AG04450 (cell line): ENCODE measurements around the gene ZSWIM5. TPM values are rescaled to one million over a fixed set of nuclear protein-coding genes. Genes with fewer than 3 reads are reported as not detected.

Experiments used
- CTCF ChIA-PET: fragments of 300-600, 350-600 bp; formaldehyde crosslinking; extraction: SDS; loops from one replicate; lab custom pipeline; 2022; ENCODE audit warnings: antibody characterized with exemption, inconsistent platforms; lab: Charles Lee
- POLR2A ChIA-PET: fragments of 350-600 bp; formaldehyde crosslinking; extraction: SDS; loops from one replicate; lab custom pipeline; 2021; ENCODE audit warnings: antibody characterized with exemption, inconsistent platforms; lab: Yijun Ruan, JAX
- DNase-seq: peaks from one replicate; pipeline ENCODE4 v3.0.0-alpha.2; 2011; ENCODE audit warnings: low read depth, low spot score
- H3K27ac ChIP-seq: one replicate; pipeline ENCODE4 v1.5.1; 2012; ENCODE audit warnings: low read depth, low read length, control low read depth
- H3K27me3 ChIP-seq: one replicate; pipeline ENCODE4 v1.6.0; 2012; ENCODE audit warnings: low read length; ENCODE audit not compliant: control insufficient read depth, insufficient read depth
- H3K4me3 ChIP-seq: 2 replicates; pipeline ENCODE4 v1.5.1; 2011; ENCODE audit warnings: mild to moderate bottlenecking, low read depth, low read length, control low read depth
- H3K9me3 ChIP-seq: 2 replicates; pipeline ENCODE4 v1.5.1; 2012; ENCODE audit warnings: low read length; ENCODE audit not compliant: control insufficient read depth, insufficient read depth
- polyA plus RNA-seq: library from polyadenylated mRNA; depleted of rRNA; stranded (reverse); fragments of >200 nt; gene quantifications from 2 replicates; pipeline ENCODE4 v1.2.3, GENCODE V29; 2011
- TF ChIP-seq, protein P1 (sequence below): IDR thresholded peaks from 2 replicates; pipeline ENCODE4 v1.5.1; 2011; ENCODE audit warnings: low read depth, low read length, control low read depth, inconsistent platforms

ZSWIM5 gene
- polyA plus RNA-seq, 1 experiment = 0.06 TPM

DNA sequence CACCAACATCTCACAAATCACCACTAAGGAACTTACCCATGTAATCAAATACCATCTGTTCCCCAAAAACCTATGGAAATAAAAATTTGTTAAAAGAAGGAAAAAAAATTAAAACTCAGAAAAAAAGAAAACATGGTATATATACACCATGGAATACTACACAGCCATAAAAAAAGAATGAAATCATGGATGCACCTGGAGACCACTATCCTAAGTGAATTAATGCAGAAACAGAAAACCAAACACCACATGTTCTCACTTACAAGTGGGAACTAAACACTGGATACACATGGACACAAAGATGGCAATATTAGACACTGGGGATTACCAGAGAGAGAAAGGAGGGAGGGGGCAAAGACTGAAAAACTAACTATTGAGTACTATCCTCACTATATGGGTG is 50.4 kb downstream of the ZSWIM5 start:
- POLR2A ChIA-PET = no interaction called here
- Histone ChIP-seq H3K27ac (no peak overlapping the region), H3K27me3 (no peaks in the 10 kb centered on the region), H3K9me3 (no peaks in the 10 kb centered on the region), H3K4me3 (no peak overlapping the region)
- DNase-seq = no peak
- CTCF ChIA-PET = no interaction called here
- TF ChIP-seq, protein P1, sequence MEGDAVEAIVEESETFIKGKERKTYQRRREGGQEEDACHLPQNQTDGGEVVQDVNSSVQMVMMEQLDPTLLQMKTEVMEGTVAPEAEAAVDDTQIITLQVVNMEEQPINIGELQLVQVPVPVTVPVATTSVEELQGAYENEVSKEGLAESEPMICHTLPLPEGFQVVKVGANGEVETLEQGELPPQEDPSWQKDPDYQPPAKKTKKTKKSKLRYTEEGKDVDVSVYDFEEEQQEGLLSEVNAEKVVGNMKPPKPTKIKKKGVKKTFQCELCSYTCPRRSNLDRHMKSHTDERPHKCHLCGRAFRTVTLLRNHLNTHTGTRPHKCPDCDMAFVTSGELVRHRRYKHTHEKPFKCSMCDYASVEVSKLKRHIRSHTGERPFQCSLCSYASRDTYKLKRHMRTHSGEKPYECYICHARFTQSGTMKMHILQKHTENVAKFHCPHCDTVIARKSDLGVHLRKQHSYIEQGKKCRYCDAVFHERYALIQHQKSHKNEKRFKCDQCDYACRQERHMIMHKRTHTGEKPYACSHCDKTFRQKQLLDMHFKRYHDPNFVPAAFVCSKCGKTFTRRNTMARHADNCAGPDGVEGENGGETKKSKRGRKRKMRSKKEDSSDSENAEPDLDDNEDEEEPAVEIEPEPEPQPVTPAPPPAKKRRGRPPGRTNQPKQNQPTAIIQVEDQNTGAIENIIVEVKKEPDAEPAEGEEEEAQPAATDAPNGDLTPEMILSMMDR = no peak

DNA sequence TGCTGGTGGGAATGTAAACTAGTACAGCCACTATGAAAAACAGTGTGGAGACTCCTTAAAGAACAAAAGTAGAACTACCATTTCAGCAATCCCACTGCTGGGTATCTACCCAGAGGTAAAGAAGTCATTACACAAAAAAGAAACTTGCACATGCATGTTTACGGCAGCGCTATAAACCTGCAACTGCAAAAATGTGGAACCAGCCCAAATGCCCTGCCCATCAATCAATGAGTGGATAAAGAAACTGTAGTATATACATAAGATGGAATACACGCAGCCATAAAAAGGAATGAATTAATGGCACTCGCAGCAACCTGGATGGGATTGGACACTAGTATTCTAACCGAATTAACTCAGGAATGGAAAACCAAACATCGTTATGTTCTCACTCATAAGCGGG is 51.0 kb downstream of the ZSWIM5 start:
- POLR2A ChIA-PET = no interaction called here
- Histone ChIP-seq H3K9me3 (no peaks in the 10 kb centered on the region), H3K27me3 (no peaks in the 10 kb centered on the region), H3K4me3 (no peak overlapping the region), H3K27ac (no peak overlapping the region)
- TF ChIP-seq, protein P1 = no peak
- no peak for DNase-seq
- CTCF ChIA-PET = no interaction called here

DNA sequence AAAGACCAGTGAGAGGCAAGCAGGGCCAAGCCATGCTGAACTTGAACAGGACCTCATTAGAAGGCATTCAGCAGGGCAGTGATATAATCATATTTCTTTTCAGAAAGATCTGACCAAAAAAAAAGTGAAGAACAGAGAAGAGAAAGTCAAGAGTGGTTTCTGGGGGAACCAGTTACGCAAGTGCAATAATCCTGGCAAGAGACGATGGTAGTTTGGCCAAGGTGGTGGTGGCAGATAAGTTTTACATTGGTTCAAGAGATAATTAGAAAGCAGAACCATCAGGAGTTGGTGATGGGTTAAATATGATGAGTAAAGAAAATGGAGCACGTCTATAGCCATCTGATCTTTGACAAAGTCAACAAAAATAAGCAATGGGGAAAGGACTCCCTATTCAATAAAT is 54.3 kb downstream of the ZSWIM5 start:
- H3K27me3 ChIP-seq = no peaks in the 10 kb centered on the region
- ChIA-PET CTCF (no interaction called here), POLR2A (no interaction called here)
- H3K9me3 ChIP-seq = no peaks in the 10 kb centered on the region
- H3K27ac ChIP-seq = no peak overlapping the region
- TF ChIP-seq, protein P1 = no peak
- DNase-seq = no peak
- H3K4me3 ChIP-seq = no peak overlapping the region

DNA sequence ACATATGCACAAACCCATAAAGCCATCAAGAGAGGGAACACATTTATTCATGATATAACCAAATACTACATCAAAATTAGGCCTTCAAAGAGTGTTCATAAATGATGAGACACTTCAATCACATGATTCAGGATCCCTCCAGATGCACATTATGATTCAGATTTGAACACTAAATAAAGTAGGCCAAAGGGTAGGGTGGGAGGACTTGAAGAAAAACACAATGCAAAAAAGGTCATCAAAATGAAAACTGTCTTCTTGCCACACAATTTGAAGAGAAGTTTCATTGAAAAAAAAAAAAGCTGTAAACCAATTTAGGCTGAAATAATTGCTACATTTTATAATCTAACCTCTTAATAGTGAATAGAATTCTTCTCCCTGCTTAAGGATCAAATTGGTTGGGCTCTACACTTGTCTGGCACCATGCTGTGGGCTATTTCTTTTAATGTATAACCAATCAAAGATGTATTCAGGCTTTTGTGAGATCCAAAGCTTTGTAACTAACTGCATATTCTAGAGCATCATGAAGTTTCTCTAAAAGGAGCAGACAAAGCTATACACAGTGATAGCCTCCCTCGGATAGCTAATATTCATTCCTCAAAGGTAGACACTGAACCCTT is 58.1 kb downstream of the ZSWIM5 start:
- no peak for DNase-seq
- POLR2A ChIA-PET = interaction anchor here (0.6 kb wide), 1 partner anchor 155 kb away, joined by 3 read pairs; no protein-coding TSS in a partner anchor

DNA sequence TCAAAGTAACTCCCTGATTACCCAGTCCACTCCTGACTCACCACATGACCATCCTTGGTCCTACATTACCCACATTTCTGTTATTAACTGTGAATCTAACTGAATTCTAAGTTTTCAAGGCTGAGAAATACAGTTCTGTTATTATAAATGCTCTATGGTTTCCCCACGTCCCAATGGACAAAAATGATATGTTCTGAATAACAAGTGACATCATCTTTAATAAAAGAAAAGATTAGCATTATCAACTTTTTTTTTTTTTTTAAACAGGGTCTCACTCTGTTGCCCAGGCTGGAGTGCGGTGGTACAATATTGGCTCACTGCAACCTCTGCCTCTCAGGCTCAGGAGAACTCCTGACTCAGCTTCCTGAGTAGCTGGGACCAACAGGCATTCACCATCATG is 59.6 kb downstream of the ZSWIM5 start:
- POLR2A ChIA-PET = no interaction called here
- TF ChIP-seq, protein P1 = no peak
- no peaks in the 10 kb centered on the region for H3K9me3 ChIP-seq
- no peak overlapping the region for H3K4me3 ChIP-seq
- CTCF ChIA-PET = no interaction called here
- no peaks in the 10 kb centered on the region for H3K27me3 ChIP-seq
- H3K27ac ChIP-seq = no peak overlapping the region
- no peak for DNase-seq

More for the DNA sequence above, 58.1 kb downstream of the ZSWIM5 start:
- CTCF ChIA-PET = no interaction called here
- H3K27me3 ChIP-seq = no peaks in the 10 kb centered on the region
- H3K27ac ChIP-seq = no peak overlapping the region
- H3K4me3 ChIP-seq = no peak overlapping the region
- H3K9me3 ChIP-seq = no peaks in the 10 kb centered on the region
- TF ChIP-seq, protein P1 = no peak
